Prostate gland (tissue), 2 donors: ENCODE measurements around the gene LGR4.

Source experiments
- POLR2A ChIP-seq: fragments of 450-650 bp; IDR thresholded peaks from one replicate; pipeline ENCODE4 v1.6.1; 2016; ENCODE audit warnings: antibody characterized with exemption, mild to moderate bottlenecking
- TF ChIP-seq, protein P1 (sequence below), 4 experiments: fragments of 200-600 bp in 2 of 4; fragments of 450-650 bp in 2 of 4; sonication (generic) in 2 of 4; IDR thresholded peaks; 1 replicate in 3 of 4; 2 replicates in 1 of 4; pipeline ENCODE4 v1.5.1; 2016 to 2019; ENCODE audit warnings: antibody characterized with exemption in 4 of 4, mild to moderate bottlenecking in 2 of 4, moderate library complexity in 2 of 4

DNA sequence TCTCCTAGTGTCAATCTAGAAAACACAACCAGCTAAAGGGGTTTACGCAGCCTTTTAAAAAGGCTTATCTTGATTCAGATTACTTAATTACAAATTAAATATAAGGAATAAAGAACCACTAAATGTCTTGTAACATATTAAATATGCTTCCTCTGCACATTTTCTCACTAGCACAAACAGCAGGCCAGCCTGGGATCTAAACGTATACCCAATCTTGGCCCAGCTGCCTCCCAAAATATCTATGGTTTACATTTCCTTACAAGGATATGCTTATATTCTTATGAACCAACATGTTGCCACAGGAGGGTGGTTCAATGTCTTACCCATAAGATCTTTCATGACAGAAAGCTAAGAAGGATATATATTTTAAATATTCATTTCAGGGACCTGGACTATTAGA lies 7.7 kb downstream of the LGR4 start:
- no peak for TF ChIP-seq POLR2A
- TF ChIP-seq, protein P1, sequence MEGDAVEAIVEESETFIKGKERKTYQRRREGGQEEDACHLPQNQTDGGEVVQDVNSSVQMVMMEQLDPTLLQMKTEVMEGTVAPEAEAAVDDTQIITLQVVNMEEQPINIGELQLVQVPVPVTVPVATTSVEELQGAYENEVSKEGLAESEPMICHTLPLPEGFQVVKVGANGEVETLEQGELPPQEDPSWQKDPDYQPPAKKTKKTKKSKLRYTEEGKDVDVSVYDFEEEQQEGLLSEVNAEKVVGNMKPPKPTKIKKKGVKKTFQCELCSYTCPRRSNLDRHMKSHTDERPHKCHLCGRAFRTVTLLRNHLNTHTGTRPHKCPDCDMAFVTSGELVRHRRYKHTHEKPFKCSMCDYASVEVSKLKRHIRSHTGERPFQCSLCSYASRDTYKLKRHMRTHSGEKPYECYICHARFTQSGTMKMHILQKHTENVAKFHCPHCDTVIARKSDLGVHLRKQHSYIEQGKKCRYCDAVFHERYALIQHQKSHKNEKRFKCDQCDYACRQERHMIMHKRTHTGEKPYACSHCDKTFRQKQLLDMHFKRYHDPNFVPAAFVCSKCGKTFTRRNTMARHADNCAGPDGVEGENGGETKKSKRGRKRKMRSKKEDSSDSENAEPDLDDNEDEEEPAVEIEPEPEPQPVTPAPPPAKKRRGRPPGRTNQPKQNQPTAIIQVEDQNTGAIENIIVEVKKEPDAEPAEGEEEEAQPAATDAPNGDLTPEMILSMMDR (IDR thresholded peaks at IDR 0.05) = no peak
